Occipital lobe (tissue), 2 donors: ENCODE data around the gene PXMP4. TPM values are rescaled to one million over a fixed set of nuclear protein-coding genes. Genes with fewer than 3 reads are reported as not detected.

Source experiments
- DNase-seq: peaks from one replicate; lab custom pipeline; 2025; lab: John Stamatoyannopoulos, UW
- total RNA-seq: library from RNA; depleted of rRNA; stranded (reverse); fragments of >200 nt; gene quantifications from one replicate; pipeline ENCODE4 v1.2.3, GENCODE V29; 2014

The PXMP4 gene
- total RNA-seq, 1 donor from 2014 or later = 12.5 TPM

DNA sequence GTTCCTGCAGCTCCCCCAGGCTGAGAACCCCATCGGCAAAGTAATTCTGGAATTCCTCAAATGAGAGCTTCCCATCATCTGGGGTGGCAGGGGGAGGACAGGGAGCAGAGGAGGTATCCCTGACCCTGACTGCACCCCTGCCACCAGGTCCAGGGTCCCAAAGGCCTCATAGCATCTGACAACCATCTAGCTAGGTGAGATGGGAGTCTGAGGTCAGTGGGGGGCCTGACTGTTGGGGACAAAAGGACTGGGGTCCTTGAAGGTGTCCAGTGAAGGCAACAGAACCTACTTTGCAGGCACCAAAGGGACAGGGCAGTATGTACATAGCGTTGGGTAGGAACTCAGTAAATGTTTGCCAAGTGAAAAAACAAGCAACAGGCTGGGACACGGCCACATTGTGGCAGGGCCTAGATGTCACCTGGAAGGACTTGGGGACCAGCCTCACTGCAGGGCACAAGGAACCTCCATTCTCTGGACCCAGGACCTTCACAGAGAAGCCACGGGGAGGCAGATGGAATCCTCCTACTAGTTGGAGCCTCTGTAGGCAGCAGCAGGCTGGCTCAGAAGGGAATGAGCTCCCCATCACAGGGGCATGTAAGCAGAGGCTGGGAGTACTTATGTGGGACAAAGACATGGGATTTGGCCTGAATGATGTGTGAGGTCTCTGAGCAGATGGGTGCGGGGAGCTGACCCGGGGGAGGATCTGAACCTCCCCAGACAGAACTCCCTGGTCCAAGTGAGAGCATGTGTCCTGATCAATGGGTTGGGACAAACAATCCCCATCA is 49.2 kb downstream of the PXMP4 start:
- no peak for DNase-seq

- DNase-seq = peak; percentile 83
Measured at GRCh38 chr20:33669873-33670640, 50.1 kb downstream of the PXMP4 start.

DNA sequence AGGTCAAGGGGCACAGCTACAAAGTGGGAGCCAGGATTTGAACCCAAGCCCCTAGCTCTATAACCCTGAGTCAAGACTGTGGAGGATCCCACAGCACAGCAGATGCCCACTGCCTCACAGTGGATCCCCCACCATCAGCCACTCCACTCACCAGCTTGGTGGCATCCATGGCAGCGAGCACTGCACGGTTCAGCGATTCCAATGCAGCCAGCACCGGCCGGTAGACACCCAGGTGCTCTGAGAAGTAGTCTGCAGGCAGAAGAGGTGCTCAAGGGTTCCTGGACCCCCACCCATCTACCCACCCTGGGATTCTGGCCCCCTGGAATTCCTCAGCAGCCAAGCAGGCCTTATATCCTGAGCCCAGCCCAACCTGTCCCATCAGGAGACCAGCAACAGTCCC is 50.9 kb downstream of the PXMP4 start:
- DNase-seq = no peak

DNA sequence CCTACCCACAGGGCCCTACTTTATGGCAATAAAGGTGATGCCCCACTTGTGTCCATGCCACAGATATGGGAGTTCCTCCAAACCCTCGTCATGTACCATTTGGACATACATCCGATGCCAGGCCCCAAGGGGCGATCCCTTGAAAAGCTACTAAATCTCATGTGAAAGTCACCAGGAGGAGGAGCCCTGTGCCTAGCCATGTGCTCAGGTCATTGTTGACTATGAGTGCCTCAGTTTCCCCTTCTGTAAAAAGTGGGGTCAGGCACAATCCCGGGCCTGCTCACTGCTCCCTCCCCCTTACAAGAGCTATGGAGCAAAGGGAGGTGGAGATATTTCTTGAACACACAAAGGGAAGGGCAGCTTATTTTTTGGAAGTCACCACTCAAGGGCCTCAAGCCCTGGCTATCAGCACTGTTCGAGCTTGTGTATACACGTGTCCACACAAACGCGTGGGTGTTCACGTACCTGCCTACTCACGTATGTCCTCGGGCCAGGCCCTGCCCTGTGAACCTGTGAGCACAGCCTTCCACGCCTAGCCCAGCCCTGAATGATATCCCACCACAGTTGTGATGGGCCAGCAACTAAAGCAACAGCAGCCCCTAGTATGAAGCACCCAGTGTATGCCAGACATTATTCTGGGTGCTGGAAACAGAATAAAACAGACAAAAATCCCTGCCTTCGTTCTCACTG is 51.5 kb downstream of the PXMP4 start:
- no peak for DNase-seq

DNA sequence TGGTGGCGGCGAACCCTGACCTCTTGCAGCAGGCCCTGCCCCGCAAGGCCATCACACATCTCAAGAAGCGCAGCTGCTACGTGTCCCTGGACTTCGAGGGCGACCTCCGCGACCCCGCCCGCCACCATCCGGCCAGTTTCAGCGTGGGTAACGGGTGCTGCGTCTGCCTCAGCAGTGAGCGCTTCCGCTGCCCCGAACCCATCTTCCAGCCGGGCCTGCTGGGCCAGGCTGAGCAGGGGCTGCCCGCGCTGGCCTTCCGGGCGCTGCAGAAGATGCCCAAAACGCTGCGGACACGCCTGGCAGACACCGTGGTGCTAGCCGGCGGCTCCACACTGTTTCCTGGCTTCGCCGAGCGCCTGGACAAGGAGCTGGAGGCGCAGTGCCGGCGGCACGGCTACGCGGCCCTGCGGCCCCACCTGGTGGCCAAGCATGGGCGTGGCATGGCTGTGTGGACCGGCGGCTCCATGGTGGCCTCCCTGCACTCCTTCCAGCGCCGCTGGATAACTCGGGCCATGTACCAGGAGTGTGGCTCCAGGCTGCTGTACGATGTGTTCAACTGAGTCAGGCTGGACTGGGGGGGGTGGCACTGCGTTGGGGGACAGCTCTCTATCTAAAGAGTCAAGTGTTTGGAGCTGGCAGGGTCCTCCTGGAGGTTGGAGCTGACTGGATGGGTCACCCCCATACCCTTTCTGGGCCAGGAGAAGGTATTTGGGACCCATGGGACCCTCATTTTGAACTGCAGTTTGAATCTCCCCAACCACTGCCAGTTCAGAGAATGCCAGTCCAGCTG is 52.2 kb downstream of the PXMP4 start:
- DNase-seq = peak; percentile 57

GRCh38 chr20:33667245-33667675 is 52.9 kb downstream of the PXMP4 start:
- DNase-seq = no peak

GRCh38 chr20:33666293-33667244 is 53.5 kb downstream of the PXMP4 start, which contains the start of gene ACTL10:
TSS of gene ACTL10 (plus strand) at chr20:33666943. CDS start at chr20:33667498, 555 bp downstream.
- DNase-seq = peak; percentile 85

- no peak for DNase-seq
Measured at GRCh38 chr20:33664762-33665144, 55.4 kb downstream of the PXMP4 start.

GRCh38 chr20:33664085-33664761 is 55.9 kb downstream of the PXMP4 start:
- DNase-seq = no peak

GRCh38 chr20:33663161-33664084 is 56.7 kb downstream of the PXMP4 start:
- peak; percentile 73 for DNase-seq

DNA sequence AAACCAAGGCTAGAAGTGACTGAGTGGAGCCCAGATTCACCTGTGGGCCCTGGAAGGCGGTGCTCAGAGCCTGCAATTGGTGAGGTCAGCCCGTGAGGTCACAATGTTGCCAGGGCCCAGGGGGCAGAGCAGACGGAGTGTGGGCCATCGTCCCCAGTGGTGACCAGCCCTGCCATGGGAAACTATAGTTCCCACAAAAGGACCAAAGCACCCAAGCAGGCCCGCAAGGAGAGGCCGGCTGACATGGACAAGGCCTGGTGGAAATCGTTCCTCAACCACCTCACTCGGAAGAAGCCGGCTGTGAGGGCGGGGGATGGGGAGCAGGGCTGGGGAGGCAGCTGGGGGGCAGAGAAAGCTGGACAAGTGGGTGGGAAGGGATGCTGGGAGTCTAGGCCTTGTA is 57.9 kb downstream of the PXMP4 start, which contains the start of gene C20orf144:
Gene C20orf144, plus strand, starts transcription at position 156 of the 400 bp plus-strand sequence. Its CDS starts 19 bp downstream, at position 175.
- DNase-seq = no peak

- no peak for DNase-seq
Measured at GRCh38 chr20:33660685-33661058, 59.4 kb downstream of the PXMP4 start.

DNA sequence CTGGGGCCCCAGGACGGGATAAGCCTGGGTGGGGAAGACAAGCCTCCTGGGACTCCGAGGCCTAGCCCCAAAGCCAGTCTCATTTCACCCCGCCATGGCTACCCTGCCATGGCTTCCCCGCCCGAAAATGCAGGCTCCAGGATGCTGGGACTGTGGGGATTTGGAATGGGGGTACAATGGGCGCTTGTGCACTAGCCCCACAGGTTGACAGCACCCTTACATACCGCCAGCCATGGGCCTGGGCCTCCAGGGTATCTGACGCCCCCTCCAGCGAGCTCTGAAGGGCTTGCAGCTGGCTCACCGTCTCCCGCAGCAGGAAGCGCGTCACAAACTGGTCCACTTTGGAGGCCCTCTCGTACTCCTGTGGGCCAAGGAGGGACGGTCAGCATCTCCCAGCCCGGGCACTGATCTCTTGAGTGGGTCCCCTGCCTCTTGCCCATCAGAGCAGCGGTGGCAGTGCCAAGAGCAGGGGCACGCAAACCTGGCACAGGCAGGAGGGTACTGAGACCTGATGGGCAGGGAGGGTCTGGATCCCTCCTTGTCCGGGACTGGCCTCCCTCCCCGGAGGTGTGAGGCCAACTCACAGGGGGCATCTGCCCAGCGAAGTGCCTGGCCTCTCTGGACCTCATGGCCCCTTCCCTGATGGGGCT is 60.0 kb downstream of the PXMP4 start:
- no peak for DNase-seq

DNA sequence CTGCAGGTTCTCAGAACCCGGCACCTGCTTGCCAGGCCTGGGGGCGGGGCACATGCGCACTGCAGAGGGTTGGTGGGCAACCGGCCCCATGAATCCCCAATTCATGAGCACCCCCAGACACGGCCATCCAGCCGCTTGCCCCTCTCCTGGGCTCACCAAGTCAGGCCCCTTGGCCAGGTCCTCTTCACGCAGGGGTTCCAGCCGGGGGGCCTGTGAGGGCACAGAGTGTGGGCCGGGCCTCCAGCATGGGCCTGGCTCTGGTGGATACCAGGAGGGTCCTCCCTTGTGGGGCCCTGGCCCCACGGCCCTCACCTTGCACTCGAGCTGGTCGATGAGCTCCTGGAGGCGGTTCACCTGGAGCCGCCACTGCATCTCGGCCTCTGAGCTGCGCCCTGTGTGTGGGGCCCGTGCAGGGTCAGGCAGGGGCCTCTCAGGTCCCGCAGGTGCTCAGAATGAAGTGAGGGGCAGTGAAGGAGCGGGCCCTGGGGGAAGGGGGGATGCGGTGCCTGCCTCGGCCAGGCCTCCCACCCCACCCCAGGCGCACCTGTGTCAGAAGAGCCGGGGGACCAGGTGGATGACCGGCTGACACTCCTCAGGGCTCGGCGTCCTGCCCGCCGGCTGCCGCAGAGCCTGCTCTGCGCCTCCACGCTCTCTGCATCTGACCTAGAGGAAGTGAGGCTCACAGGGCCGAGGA is 60.6 kb downstream of the PXMP4 start:
- no peak for DNase-seq

- DNase-seq = no peak
Measured at GRCh38 chr20:33658929-33659328, 61.2 kb downstream of the PXMP4 start.

- DNase-seq = no peak
Measured at GRCh38 chr20:33658510-33658909, 61.6 kb downstream of the PXMP4 start.

DNA sequence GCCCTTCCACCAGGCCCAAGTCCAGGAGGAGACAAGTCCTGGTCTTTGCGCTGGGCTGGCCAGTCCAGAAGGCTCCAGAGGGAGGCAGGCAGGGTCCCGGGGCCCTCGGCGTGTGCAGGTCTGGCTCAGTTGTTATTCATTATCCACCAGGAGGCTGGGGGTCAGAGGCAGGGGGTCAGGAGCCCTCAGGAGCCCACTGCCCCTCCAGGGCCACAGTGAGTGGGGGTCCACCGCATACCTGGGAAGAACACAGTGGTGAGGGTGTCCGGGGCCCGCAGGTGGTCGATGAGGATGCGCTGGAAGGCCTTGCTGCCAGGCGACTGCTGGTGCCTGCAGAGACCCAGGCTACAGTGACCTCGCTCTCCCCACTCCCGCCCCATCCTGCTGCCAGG is 62.4 kb downstream of the PXMP4 start:
- no peak for DNase-seq
